Vagina (tissue), 2 donors: ENCODE data around the gene DPF3. TPM values are rescaled to one million over a fixed set of nuclear protein-coding genes. Genes with fewer than 3 reads are reported as not detected.

ENCODE experiments used
- DNase-seq, 2 donors: peaks; one replicate each; pipeline ENCODE4 v3.0.0-alpha.2; 2017; ENCODE audit errors: extremely low spot score in 2 of 2
- H3K27ac ChIP-seq: fragments of 200-600 bp; sonication (generic); one replicate; pipeline ENCODE4 v1.5.1; 2019
- H3K27me3 ChIP-seq: fragments of 200-600 bp; sonication (generic); one replicate; pipeline ENCODE4 v1.5.1; 2019
- H3K36me3 ChIP-seq, 2 donors: fragments of 200-600 bp; sonication (generic); one replicate each; pipeline ENCODE4 v1.5.1; 2017 to 2019
- H3K4me1 ChIP-seq: fragments of 200-600 bp; sonication (generic); one replicate; pipeline ENCODE4 v1.5.1; 2019
- H3K4me3 ChIP-seq, 2 donors: fragments of 200-600 bp; sonication (generic); 1 replicate in 1 of 2; 2 replicates in 1 of 2; pipeline ENCODE4 v1.5.1; 2016 to 2019
- H3K9me3 ChIP-seq: fragments of 200-600 bp; sonication (generic); one replicate; pipeline ENCODE4 v1.5.1; 2019
- POLR2A ChIP-seq, 2 donors: fragments of 450-650 bp; IDR thresholded peaks; one replicate each; pipeline ENCODE4 v1.6.1; 2017; ENCODE audit warnings: antibody characterized with exemption in 2 of 2, mild to moderate bottlenecking in 2 of 2, moderate library complexity in 2 of 2
- POLR2AphosphoS5 ChIP-seq, 2 donors: sonication (generic); formaldehyde crosslinking; IDR thresholded peaks; one replicate each; pipeline ENCODE4 v1.9.0; 2017; ENCODE audit warnings: antibody characterized with exemption in 2 of 2, mild to moderate bottlenecking in 2 of 2, low read depth in 1 of 2; ENCODE audit not compliant: insufficient read depth in 1 of 2
- intact Hi-C: fragments of 100-400 bp; cut with DNase I; formaldehyde crosslinking; loops from one replicate; pipeline ENCODE4 v1.15.1; 2023
- total RNA-seq: library from RNA; depleted of rRNA; stranded (reverse); fragments of >200 nt; gene quantifications from one replicate; pipeline ENCODE4 v1.2.3, GENCODE V29; 2016
- TF ChIP-seq, protein P1 (sequence below), 3 experiments: fragments of 450-650 bp in 2 of 3; fragments of 200-600 bp in 1 of 3; sonication (generic) in 1 of 3; IDR thresholded peaks; one replicate each; pipeline ENCODE4 v1.5.1; 2017 to 2019; ENCODE audit warnings: antibody characterized with exemption in 3 of 3, mild to moderate bottlenecking in 2 of 3, moderate library complexity in 2 of 3

Gene DPF3
- total RNA-seq, 1 donor from 2014 or later = not detected

DNA sequence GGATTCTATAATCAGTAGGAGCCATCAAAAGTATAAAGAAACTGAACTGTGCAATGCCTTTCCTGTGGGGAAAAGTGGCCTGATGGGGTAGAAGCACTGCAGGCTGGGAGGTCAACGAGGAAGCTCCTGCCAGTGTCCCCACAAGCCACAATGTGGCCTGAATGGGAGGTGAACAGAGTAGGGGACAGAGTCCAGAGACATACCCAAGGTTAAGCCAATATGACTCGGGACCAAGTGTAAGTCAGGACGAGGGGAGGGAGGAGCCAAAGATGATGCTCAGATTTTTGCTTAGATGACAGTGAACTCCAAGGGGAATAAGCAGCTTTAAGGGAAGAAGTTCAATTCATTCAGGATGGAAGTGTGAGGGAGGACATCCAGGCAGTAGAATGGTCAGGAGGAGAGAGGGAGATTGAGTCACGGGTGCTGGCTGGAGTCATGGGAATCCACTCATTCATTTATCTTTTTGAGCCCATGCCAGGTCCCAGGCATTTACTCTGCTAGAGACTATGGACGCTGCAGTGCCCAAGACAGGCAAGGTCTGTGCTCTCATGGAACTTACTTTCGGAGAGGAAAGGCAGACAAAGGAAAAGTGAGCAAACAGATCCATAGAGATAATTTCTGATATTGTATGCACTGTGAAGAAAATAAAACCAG is 29.1 kb downstream of the DPF3 start:
- Histone ChIP-seq H3K9me3 (no peaks in the 10 kb centered on the region), H3K27ac (no peak overlapping the region), H3K4me1 (no peaks in the 10 kb centered on the region), H3K27me3 (no peaks in the 10 kb centered on the region), H3K36me3 (no peaks in the 10 kb centered on the region), H3K4me3 (no peak overlapping the region)
- no peak for DNase-seq
- TF ChIP-seq, protein P1, sequence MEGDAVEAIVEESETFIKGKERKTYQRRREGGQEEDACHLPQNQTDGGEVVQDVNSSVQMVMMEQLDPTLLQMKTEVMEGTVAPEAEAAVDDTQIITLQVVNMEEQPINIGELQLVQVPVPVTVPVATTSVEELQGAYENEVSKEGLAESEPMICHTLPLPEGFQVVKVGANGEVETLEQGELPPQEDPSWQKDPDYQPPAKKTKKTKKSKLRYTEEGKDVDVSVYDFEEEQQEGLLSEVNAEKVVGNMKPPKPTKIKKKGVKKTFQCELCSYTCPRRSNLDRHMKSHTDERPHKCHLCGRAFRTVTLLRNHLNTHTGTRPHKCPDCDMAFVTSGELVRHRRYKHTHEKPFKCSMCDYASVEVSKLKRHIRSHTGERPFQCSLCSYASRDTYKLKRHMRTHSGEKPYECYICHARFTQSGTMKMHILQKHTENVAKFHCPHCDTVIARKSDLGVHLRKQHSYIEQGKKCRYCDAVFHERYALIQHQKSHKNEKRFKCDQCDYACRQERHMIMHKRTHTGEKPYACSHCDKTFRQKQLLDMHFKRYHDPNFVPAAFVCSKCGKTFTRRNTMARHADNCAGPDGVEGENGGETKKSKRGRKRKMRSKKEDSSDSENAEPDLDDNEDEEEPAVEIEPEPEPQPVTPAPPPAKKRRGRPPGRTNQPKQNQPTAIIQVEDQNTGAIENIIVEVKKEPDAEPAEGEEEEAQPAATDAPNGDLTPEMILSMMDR (IDR thresholded peaks at IDR 0.05) = no peak
- no peak for TF ChIP-seq POLR2AphosphoS5 (IDR thresholded peaks at IDR 0.05; ENCODE audit: insufficient read depth in 1 of 2, low read depth in 1 of 2)
- no peak for TF ChIP-seq POLR2A (IDR thresholded peaks at IDR 0.05)
- intact Hi-C loops = no loop called here

DNA sequence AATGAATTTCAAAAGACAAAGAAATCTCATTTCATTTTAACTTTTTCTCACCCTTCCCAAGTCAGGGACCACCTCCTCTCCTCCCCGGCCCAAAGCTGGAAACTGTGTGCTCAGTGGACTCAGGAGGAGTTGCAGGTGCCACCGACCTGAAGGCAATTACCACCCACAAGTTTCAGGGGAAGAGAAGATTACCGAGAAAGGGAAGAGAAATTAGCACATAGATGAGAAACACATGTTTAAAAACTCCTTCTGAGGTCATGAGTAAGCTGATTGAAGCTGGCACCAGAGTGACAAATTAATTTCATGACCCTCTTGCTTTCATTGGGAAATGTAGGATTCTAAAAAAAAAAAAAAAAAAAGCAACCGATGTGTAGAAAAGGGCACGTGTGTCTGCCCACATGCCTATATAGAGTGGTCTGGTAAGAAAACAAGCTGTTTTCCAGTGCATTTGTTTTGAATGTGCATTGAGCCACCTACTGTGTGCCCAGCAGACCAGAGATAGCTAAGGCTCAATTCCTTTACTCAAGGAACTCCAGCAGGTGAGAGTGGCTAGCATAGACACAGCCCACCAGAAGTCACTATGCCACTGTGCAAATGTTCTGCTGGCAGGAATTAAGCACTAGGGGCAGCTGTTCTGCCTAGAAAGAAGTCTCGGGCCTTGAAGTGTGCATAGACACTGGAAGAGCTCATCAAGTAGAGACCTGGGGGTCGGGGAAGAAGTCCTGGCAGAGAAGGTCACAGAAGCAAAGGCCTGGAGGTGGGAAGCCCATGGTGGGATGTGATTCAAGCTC is 30.5 kb downstream of the DPF3 start:
- no peak for DNase-seq
- H3K9me3 ChIP-seq = no peaks in the 10 kb centered on the region
- H3K4me1 ChIP-seq = no peaks in the 10 kb centered on the region
- no peaks in the 10 kb centered on the region for H3K27me3 ChIP-seq
- H3K27ac ChIP-seq = no peak overlapping the region
- intact Hi-C loops = no loop called here
- H3K36me3 ChIP-seq = no peaks in the 10 kb centered on the region
- TF ChIP-seq, protein P1 (IDR thresholded peaks at IDR 0.05) = no peak
- no peak for TF ChIP-seq POLR2A (IDR thresholded peaks at IDR 0.05)
- no peak for TF ChIP-seq POLR2AphosphoS5 (IDR thresholded peaks at IDR 0.05; ENCODE audit: insufficient read depth in 1 of 2, low read depth in 1 of 2)
- no peak overlapping the region for H3K4me3 ChIP-seq

DNA sequence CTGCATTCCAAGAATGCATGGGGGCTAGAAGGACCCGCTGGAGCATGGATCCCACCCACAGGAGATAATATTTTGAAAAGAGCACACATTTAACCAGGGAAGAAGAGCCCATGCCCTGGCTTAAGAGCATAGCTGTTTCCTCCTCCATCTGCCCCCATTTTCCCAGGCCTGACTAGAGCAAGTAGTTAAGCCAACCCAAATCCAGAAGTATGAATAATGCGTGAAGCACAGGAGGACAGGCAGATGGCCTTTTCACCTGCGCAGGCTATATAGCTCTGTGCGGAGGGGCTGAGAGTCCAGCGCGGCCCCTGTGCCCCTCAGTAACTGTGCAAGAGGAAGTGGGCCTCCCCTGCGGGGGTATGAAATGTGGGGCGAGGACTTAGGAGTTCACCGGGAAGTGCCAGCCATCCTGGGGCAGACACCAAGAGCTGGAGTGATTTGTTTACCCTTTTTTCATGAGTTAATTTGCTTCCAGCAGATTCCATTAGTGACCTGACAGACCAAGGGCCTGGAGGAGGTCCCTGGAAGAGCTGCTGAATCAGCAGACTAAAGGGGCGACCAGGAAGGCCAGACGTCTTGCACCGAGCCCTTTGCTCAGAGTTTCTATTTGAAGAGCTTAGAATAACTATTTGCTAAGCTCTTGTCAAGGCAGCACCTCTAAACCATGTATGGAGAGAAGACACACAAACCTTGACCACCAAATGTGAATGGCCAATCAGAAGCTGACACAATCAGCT is 37.2 kb downstream of the DPF3 start:
- H3K36me3 ChIP-seq = no peaks in the 10 kb centered on the region
- no peak for TF ChIP-seq POLR2A (IDR thresholded peaks at IDR 0.05)
- no peak for TF ChIP-seq POLR2AphosphoS5 (IDR thresholded peaks at IDR 0.05; ENCODE audit: insufficient read depth in 1 of 2, low read depth in 1 of 2)
- TF ChIP-seq, protein P1 (IDR thresholded peaks at IDR 0.05) = no peak
- no peak overlapping the region for H3K4me3 ChIP-seq
- no peaks in the 10 kb centered on the region for H3K9me3 ChIP-seq
- H3K27me3 ChIP-seq = no peaks in the 10 kb centered on the region
- intact Hi-C loops = no loop called here
- no peak overlapping the region for H3K27ac ChIP-seq
- no peaks in the 10 kb centered on the region for H3K4me1 ChIP-seq
- no peak for DNase-seq

DNA sequence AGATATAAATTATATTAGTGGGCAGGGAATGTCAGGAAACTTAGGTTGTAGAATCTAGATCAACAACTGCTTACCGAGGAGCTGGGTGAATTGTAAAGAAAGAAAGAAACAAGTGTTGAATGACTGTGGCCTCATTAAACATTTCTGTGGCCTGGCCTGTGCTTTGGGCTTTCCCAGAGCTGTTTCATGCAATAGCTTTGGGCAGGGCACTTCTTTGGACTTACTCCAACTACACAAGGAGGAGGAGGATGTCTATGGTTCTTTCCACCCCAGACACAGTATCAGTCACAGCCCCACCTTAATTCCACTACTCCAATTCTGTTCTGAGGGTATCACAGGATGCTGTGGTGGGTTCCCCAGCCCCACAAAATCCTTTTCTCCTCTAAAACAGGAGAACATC is 38.0 kb downstream of the DPF3 start:
- DNase-seq = no peak
- intact Hi-C loops = no loop called here

More for the DNA sequence above, 38.0 kb downstream of the DPF3 start:
- Histone ChIP-seq H3K4me3 (no peak overlapping the region), H3K27ac (no peak overlapping the region), H3K27me3 (no peaks in the 10 kb centered on the region), H3K4me1 (no peaks in the 10 kb centered on the region), H3K9me3 (no peaks in the 10 kb centered on the region), H3K36me3 (no peaks in the 10 kb centered on the region)
- TF ChIP-seq, protein P1 (IDR thresholded peaks at IDR 0.05) = no peak
- TF ChIP-seq POLR2AphosphoS5 (IDR thresholded peaks at IDR 0.05; ENCODE audit: insufficient read depth in 1 of 2, low read depth in 1 of 2) = no peak
- no peak for TF ChIP-seq POLR2A (IDR thresholded peaks at IDR 0.05)
